ENCODE data around the gene ZBTB46. TPM values are rescaled to one million over a fixed set of nuclear protein-coding genes. Genes with fewer than 3 reads are reported as not detected.
A peak's percentile ranks its signal among the peaks of the same experiment; 100 is the strongest.

Gene ZBTB46
- total RNA-seq, 1 experiment from 2014 or later = 27.1 TPM

DNA sequence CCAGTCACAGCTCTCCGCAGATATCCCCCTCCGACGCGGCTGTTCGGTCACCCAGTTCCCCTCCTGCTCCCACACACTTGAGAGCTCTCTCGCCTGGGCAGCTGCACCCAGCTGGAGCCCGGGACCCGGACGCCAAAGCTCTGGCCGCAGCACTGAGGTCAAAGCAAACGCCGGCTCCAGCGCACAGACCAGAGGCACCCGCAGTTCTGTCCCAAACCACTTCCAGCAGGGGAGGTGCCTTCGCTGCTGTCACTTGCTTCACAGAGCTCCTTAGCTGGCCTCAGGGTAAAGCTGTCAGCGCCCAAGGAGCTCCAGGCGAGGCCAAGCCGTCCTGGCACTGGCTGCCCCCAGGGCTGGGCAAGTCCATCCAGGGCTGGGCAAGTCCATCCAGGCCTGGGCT lies 63.6 kb downstream of the ZBTB46 start:
- no peak overlapping the region for H3K4me3 Mint-ChIP-seq
- TF ChIP-seq, protein P1, sequence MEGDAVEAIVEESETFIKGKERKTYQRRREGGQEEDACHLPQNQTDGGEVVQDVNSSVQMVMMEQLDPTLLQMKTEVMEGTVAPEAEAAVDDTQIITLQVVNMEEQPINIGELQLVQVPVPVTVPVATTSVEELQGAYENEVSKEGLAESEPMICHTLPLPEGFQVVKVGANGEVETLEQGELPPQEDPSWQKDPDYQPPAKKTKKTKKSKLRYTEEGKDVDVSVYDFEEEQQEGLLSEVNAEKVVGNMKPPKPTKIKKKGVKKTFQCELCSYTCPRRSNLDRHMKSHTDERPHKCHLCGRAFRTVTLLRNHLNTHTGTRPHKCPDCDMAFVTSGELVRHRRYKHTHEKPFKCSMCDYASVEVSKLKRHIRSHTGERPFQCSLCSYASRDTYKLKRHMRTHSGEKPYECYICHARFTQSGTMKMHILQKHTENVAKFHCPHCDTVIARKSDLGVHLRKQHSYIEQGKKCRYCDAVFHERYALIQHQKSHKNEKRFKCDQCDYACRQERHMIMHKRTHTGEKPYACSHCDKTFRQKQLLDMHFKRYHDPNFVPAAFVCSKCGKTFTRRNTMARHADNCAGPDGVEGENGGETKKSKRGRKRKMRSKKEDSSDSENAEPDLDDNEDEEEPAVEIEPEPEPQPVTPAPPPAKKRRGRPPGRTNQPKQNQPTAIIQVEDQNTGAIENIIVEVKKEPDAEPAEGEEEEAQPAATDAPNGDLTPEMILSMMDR (conservative IDR thresholded peaks at IDR 0.05) = no peak
- no peak overlapping the region for H3K27ac Mint-ChIP-seq
- H3K14ac ChIP-seq (ENCODE audit: insufficient read depth, low read length) = no peak overlapping the region
- no peak overlapping the region for H2BK12ac ChIP-seq (ENCODE audit: insufficient read length, low read depth, low read length)
- no peak overlapping the region for H3K4me2 ChIP-seq (ENCODE audit: insufficient read depth, insufficient read length, low read length)
- H4K91ac ChIP-seq (ENCODE audit: insufficient read length, low read depth, low read length) = no peak overlapping the region
- H3K4ac ChIP-seq (ENCODE audit: low read depth, low read length) = no peak overlapping the region
- no peak overlapping the region for H2AFZ ChIP-seq (ENCODE audit: low read length)
- no peaks in the 10 kb centered on the region for H3K79me2 ChIP-seq (ENCODE audit: insufficient read depth, low read length)
- H3K18ac ChIP-seq (ENCODE audit: insufficient read length, low read depth, low read length) = no peak overlapping the region
- no peaks in the 10 kb centered on the region for H3K4me1 Mint-ChIP-seq
- no peak overlapping the region for H3K56ac ChIP-seq (ENCODE audit: insufficient read length, low read depth, low read length)
- DNase-seq = peak; percentile 22
- no peak overlapping the region for H3T11ph ChIP-seq (ENCODE audit: low read length)
- H3K27ac ChIP-seq (ENCODE audit: insufficient read length, low read depth, low read length) = no peak overlapping the region
- no peak overlapping the region for H2BK120ac ChIP-seq (ENCODE audit: low read depth, low read length, poor library complexity, severe bottlenecking)
- no peaks in the 10 kb centered on the region for H3K9me3 Mint-ChIP-seq
- no peak overlapping the region for H3K23ac ChIP-seq (ENCODE audit: insufficient read length, low read depth, low read length)
- no peak overlapping the region for H4K5ac ChIP-seq (ENCODE audit: insufficient read length, low read depth, low read length)
- H3K27me3 ChIP-seq (ENCODE audit: insufficient read depth, low read length) = no peaks in the 10 kb centered on the region; the same call in 1 of the 2 replicates
- H3K27me3 Mint-ChIP-seq (ENCODE audit: low read depth) = no peaks in the 10 kb centered on the region; the same call in 1 of the 2 replicates
- H2BK20ac ChIP-seq (ENCODE audit: low read depth, low read length, poor library complexity, severe bottlenecking) = no peak overlapping the region
- H3K23me2 ChIP-seq (ENCODE audit: insufficient read length, low read depth, low read length, poor library complexity, severe bottlenecking) = no peaks in the 10 kb centered on the region
- H3K4me1 ChIP-seq (ENCODE audit: insufficient read depth, low read length) = no peaks in the 10 kb centered on the region
- H3K9me3 ChIP-seq (ENCODE audit: control insufficient read depth, low read depth, low read length) = no peaks in the 10 kb centered on the region
- no peak overlapping the region for H3K9ac ChIP-seq (ENCODE audit: extremely low read depth, insufficient read length, low read length)
- no peak overlapping the region for H2BK15ac ChIP-seq (ENCODE audit: low read depth, low read length)
- no peaks in the 10 kb centered on the region for H3K79me1 ChIP-seq (ENCODE audit: insufficient read depth, low read depth, low read length, poor library complexity, severe bottlenecking)
- no CpG with 5 or more reads among the region's 18 CpGs for WGBS (ENCODE audit: extremely low coverage, insufficient read length, low lambda C conversion rate)
- H4K8ac ChIP-seq (replicated peaks; ENCODE audit: insufficient read length, low read depth, low read length) = no peak overlapping the region
- H4K20me1 ChIP-seq (ENCODE audit: control insufficient read depth, insufficient read depth, insufficient read length) = no peaks in the 10 kb centered on the region
- H2AK5ac ChIP-seq (ENCODE audit: insufficient read length, low read length) = no peak overlapping the region
- no peak overlapping the region for H2BK5ac ChIP-seq (ENCODE audit: insufficient read length, low read length)
- peaks cover 1 to 47% (median 31%) of the 10 kb centered on the region in 3 experiments; a peak in 5 of 7 replicates for H3K36me3 Mint-ChIP-seq (ENCODE audit: insufficient read depth in 1 of 3, low read depth in 3 of 3)
